GM12891 (cell line): ENCODE data around the gene ZNF563.

Experiments
- POLR2A ChIP-seq: IDR thresholded peaks from 2 replicates; pipeline ENCODE4 v1.6.1; 2011; ENCODE audit warnings: low read depth, low read length, control low read depth
- SPI1 ChIP-seq: IDR thresholded peaks from 2 replicates; pipeline ENCODE4 v1.6.1; 2011; ENCODE audit warnings: low read depth, low read length, control low read depth
- TAF1 ChIP-seq: IDR thresholded peaks from 2 replicates; pipeline ENCODE4 v1.6.1; 2011; ENCODE audit warnings: low read depth, low read length, control low read depth

DNA sequence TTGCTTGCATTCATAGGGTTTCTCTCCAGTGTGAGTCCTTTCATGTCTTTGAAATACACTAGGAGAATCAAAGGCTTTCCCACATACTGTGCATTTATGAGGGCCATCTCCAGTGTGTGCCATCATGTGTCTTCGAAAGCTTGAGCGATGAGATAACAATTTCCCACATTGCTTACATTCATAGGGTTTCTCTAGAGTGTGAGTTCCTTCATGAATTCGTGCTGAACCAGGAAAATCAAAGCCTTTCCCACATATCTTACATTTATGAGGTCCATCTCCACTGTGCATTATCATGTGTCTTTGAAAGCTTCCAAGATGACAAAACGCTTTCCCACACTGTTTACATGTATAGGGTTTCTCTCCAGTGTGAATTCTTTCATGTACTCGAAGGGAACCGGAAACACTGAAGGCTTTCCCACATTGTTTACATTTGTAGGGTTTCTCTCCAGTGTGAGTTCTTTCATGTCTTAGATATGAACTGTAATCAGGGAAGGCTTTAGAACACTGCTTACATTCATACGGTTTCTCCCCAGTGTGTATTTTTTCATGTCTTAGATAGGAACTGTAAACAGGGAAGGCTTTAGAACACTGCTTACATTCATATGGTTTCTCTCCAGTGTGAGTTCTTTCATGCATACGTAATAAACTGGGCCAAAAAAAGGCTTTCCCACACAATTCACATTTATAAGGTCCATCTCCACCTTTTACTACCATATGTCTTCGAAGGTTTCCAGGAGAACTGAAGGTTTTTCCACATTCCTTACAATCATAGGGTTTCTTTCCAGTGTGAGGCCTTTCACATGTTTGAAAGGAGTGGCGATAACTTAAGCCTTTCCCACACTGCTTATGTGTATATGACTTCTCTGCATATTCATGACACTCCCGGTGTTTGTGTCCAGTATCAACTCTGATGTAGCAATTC, 60.2 kb downstream of the ZNF563 start:
- TF ChIP-seq TAF1 (no peak), POLR2A (no peak), SPI1 (no peak)
